HepG2 (cell line): ENCODE measurements around the gene SNRNP27. TPM values are rescaled to one million over a fixed set of nuclear protein-coding genes. Genes with fewer than 3 reads are reported as not detected.

Experiments used
- AGO2 ChIP-seq: fragments of 200-400 bp; formaldehyde crosslinking; optimal IDR thresholded peaks from 2 replicates; pipeline ENCODE3; 2017; ENCODE audit warnings: mild to moderate bottlenecking, low read depth, low read length, moderate library complexity
- ARID5B ChIP-seq: IDR thresholded peaks from 2 replicates; pipeline ENCODE4 v1.4.0; 2020; ENCODE audit warnings: mild to moderate bottlenecking, missing genetic modification reagents
- CAMTA2 ChIP-seq: sonication (generic); formaldehyde crosslinking; IDR thresholded peaks from 2 replicates; pipeline ENCODE4 v1.4.0; 2020; ENCODE audit warnings: mild to moderate bottlenecking, missing genetic modification reagents, borderline replicate concordance
- ESRRA ChIP-seq: sonication (generic); formaldehyde crosslinking; IDR thresholded peaks from 2 replicates; pipeline ENCODE4 v1.5.1; 2020; ENCODE audit warnings: mild to moderate bottlenecking, low read depth, missing genetic modification reagents
- HNF1B ChIP-seq: sonication (generic); formaldehyde crosslinking; IDR thresholded peaks from 2 replicates; pipeline ENCODE4 v1.5.1; 2020; ENCODE audit warnings: mild to moderate bottlenecking, moderate library complexity, missing genetic modification reagents
- MAF1 ChIP-seq: sonication (generic); formaldehyde crosslinking; IDR thresholded peaks from 2 replicates; pipeline ENCODE4 v1.5.0; 2020; ENCODE audit warnings: missing genetic modification reagents, borderline replicate concordance
- MED8 ChIP-seq: sonication (generic); formaldehyde crosslinking; IDR thresholded peaks from 2 replicates; pipeline ENCODE4 v1.8.1; 2023; ENCODE audit warnings: mild to moderate bottlenecking, missing genetic modification reagents; ENCODE audit not compliant: insufficient replicate concordance
- TBL1XR1 ChIP-seq: fragments of 150-350 bp; IDR thresholded peaks from 2 replicates; pipeline ENCODE4 v1.6.1; 2014; ENCODE audit warnings: borderline replicate concordance, low read length; ENCODE audit not compliant: partially characterized antibody
- TBX3 ChIP-seq: fragments of 450-650 bp; IDR thresholded peaks from 2 replicates; pipeline ENCODE4 v1.6.1; 2017; ENCODE audit warnings: antibody characterized with exemption, mild to moderate bottlenecking, inconsistent platforms, borderline replicate concordance
- THAP8 ChIP-seq: sonication (generic); formaldehyde crosslinking; IDR thresholded peaks from 2 replicates; pipeline ENCODE4 v1.5.1; 2020; ENCODE audit warnings: missing genetic modification reagents, mild to moderate bottlenecking, borderline replicate concordance
- THYN1 ChIP-seq: sonication (generic); formaldehyde crosslinking; IDR thresholded peaks from 2 replicates; pipeline ENCODE4 v1.8.1; 2023; ENCODE audit warnings: low read depth, mild to moderate bottlenecking, moderate library complexity, missing genetic modification reagents, borderline replicate concordance
- ZBED4 ChIP-seq: sonication (generic); formaldehyde crosslinking; IDR thresholded peaks from 2 replicates; pipeline ENCODE4 v1.4.0; 2020; ENCODE audit warnings: missing genetic modification reagents, borderline replicate concordance
- ZBTB8A ChIP-seq: sonication (generic); formaldehyde crosslinking; IDR thresholded peaks from 2 replicates; pipeline ENCODE4 v1.4.0; 2020; ENCODE audit warnings: mild to moderate bottlenecking, low read depth, missing genetic modification reagents, borderline replicate concordance
- ZFP90 ChIP-seq: sonication (generic); formaldehyde crosslinking; IDR thresholded peaks from 2 replicates; pipeline ENCODE4 v1.8.0; 2022; ENCODE audit warnings: missing genetic modification reagents, mild to moderate bottlenecking, inconsistent platforms, borderline replicate concordance
- ZNF235 ChIP-seq: sonication (generic); formaldehyde crosslinking; IDR thresholded peaks from 2 replicates; pipeline ENCODE4 v1.8.1; 2023; ENCODE audit warnings: mild to moderate bottlenecking, missing genetic modification reagents, borderline replicate concordance
- ZNF264 ChIP-seq: sonication (generic); formaldehyde crosslinking; IDR thresholded peaks from 2 replicates; pipeline ENCODE4 v1.4.0; 2020; ENCODE audit warnings: missing genetic modification reagents
- ZNF44 ChIP-seq: sonication (generic); formaldehyde crosslinking; IDR thresholded peaks from 2 replicates; pipeline ENCODE4 v1.5.1; 2020; ENCODE audit warnings: mild to moderate bottlenecking, missing genetic modification reagents
- ZNF75D ChIP-seq: sonication (generic); formaldehyde crosslinking; IDR thresholded peaks from 2 replicates; pipeline ENCODE4 v1.8.1; 2023; ENCODE audit warnings: missing genetic modification reagents, mild to moderate bottlenecking, borderline replicate concordance
- ZSCAN21 ChIP-seq: sonication (generic); formaldehyde crosslinking; IDR thresholded peaks from 2 replicates; pipeline ENCODE4 v1.8.0; 2022; ENCODE audit warnings: mild to moderate bottlenecking, missing genetic modification reagents, moderate library complexity, borderline replicate concordance
- polyA plus RNA-seq, 8 experiments: library from polyadenylated mRNA; depleted of rRNA in 3 of 8; stranded (reverse) in 7 of 8; unstranded in 1 of 8; fragments of >200 nt; fragmentation: Illumina TruSeq in 4 of 8; extraction: Trizol in 4 of 8; gene quantifications; 2 replicates each; pipeline versions ENCODE4 v1.2.1 to v1.2.3, GENCODE V29; 2011 to 2016; ENCODE audit warnings: low read depth in 4 of 8, missing spikeins in 1 of 8, mixed read lengths in 1 of 8; ENCODE audit not compliant: insufficient read depth in 1 of 8
- total RNA-seq, 5 experiments: library from RNA; depleted of rRNA; stranded (reverse); fragments of >200 nt; fragmentation: Illumina TruSeq; extraction: Trizol; gene quantifications; 2 replicates each; pipeline ENCODE4 v1.2.3, GENCODE V29; 2016; ENCODE audit warnings: low read depth in 1 of 5

The SNRNP27 gene
- total and polyA plus RNA-seq, 2 of the 13 experiments (the other 11 are each of a cell fraction or from before 2014, with no cell fraction given) = 49.8 to 54.6 TPM

- no peak for TF ChIP-seq TBX3
- TF ChIP-seq ESRRA = no peak
- TF ChIP-seq MED8 (CRISPR knock-in tag) = no peak
- TF ChIP-seq ZNF75D (CRISPR knock-in tag) = no peak
- TF ChIP-seq AGO2 = no peak
- TF ChIP-seq ZNF264 (CRISPR knock-in tag) = no peak
- no peak for TF ChIP-seq THAP8 (CRISPR knock-in tag)
- no peak for TF ChIP-seq CAMTA2
- no peak for TF ChIP-seq ZBED4 (CRISPR knock-in tag)
- peak; percentile 89 for TF ChIP-seq ARID5B (CRISPR knock-in tag)
- TF ChIP-seq HNF1B (CRISPR knock-in tag) = peak; percentile 26; the same call in 1 of the 2 replicates
- no peak for TF ChIP-seq MAF1 (CRISPR knock-in tag)
- no peak for TF ChIP-seq ZNF235 (CRISPR knock-in tag)
- TF ChIP-seq ZFP90 (CRISPR knock-in tag) = no peak
- no peak for TF ChIP-seq ZNF44
- TF ChIP-seq TBL1XR1 = peak; percentile 53
- TF ChIP-seq ZBTB8A = no peak
- no peak for TF ChIP-seq THYN1
- no peak for TF ChIP-seq ZSCAN21
Observed at GRCh38 chr2:69926849-69927515, 33.2 kb downstream of the SNRNP27 start (continued).
